ENCODE results near the gene ARHGAP22. TPM values are rescaled to one million over a fixed set of nuclear protein-coding genes. Genes with fewer than 3 reads are reported as not detected.

Gene ARHGAP22
- total RNA-seq, 2 experiments from 2014 or later, result not detected

DNA sequence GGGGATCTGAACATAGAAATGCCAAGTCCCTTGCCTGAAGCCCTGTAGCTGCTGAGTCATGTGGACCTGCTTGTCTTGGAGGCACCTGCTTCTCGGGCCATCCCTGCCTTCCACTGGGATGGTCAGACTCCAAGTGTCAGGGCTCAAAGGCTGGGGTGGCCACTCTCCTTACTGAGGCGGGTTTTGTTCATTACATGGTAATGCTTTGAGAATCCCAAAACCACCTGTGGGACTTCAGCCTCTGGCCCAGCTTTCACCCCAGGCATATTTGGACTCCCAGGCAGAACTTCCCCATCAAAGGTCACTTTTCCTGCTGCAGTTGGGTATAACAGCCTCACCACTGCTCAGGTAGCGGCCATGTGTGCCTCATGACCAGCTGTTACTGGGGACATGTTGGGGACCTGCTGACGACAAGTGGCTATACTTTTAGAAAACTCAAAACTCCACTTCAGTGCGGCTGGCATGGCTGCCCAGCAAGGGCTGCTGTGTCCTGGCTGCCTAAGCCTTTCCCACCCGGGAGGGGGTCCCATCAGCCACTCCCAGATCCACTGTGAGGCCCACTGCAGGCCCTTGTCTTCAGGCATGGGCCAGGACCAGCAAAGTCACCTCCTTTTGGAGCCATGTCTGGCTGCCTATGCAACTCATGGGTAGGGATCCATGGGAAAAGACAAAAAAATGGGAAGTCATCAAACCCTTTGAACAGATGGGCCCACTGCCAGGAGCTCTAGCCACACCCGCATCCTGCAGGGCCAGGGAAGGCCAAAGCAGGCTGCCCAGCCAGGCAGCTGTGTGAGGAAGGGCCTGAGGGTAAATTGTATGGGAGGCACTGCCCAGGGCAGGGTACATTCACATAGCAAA is 96.7 kb downstream of the ARHGAP22 start:
- no peaks in the 10 kb centered on the region for H3K27me3 ChIP-seq (ENCODE audit: control insufficient read depth in 1 of 2, insufficient read depth in 2 of 2, low read length in 2 of 2)
- H3K27ac ChIP-seq (ENCODE audit: low read depth in 1 of 2, low read length in 2 of 2), result no peak overlapping the region
- Mint-ChIP-seq H3K27me3 (no peaks in the 10 kb centered on the region), H3K27ac (no peak overlapping the region), H3K36me3 (ENCODE audit: low read depth) (no peaks in the 10 kb centered on the region), H3K9me3 (no peaks in the 10 kb centered on the region), H3K4me3 (no peak overlapping the region), H3K4me1 (ENCODE audit: low read depth) (no peaks in the 10 kb centered on the region)
- intact Hi-C loops (cut with DNase I, micrococcal nuclease), result loop anchor here in 1 of 2 experiments (5.0 kb wide), 1 partner anchor 146 kb away; no protein-coding TSS in a partner anchor
- H3K4me1 ChIP-seq (ENCODE audit: insufficient read depth, low read length), result peaks cover 4% of the 10 kb centered on the region
- ChIA-PET CTCF (no interaction called here), POLR2A (no interaction called here)
- TF ChIP-seq, protein P1, sequence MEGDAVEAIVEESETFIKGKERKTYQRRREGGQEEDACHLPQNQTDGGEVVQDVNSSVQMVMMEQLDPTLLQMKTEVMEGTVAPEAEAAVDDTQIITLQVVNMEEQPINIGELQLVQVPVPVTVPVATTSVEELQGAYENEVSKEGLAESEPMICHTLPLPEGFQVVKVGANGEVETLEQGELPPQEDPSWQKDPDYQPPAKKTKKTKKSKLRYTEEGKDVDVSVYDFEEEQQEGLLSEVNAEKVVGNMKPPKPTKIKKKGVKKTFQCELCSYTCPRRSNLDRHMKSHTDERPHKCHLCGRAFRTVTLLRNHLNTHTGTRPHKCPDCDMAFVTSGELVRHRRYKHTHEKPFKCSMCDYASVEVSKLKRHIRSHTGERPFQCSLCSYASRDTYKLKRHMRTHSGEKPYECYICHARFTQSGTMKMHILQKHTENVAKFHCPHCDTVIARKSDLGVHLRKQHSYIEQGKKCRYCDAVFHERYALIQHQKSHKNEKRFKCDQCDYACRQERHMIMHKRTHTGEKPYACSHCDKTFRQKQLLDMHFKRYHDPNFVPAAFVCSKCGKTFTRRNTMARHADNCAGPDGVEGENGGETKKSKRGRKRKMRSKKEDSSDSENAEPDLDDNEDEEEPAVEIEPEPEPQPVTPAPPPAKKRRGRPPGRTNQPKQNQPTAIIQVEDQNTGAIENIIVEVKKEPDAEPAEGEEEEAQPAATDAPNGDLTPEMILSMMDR (IDR thresholded peaks at IDR 0.05), result no peak
- ATAC-seq (ENCODE audit: poor library complexity) (no peak), DNase-seq (no peak)
- no peaks in the 10 kb centered on the region for H3K36me3 ChIP-seq (ENCODE audit: insufficient read depth, low read length)
- no peak overlapping the region for H3K4me3 ChIP-seq (ENCODE audit: low read length)
- no peaks in the 10 kb centered on the region for H3K9me3 ChIP-seq (ENCODE audit: control insufficient read depth in 1 of 2, insufficient read depth in 1 of 2, low read length in 2 of 2)

- Mint-ChIP-seq H3K4me1 (ENCODE audit: low read depth) (no peaks in the 10 kb centered on the region), H3K4me3 (no peak overlapping the region), H3K27ac (no peak overlapping the region), H3K36me3 (ENCODE audit: low read depth) (no peaks in the 10 kb centered on the region), H3K9me3 (no peaks in the 10 kb centered on the region), H3K27me3 (no peaks in the 10 kb centered on the region)
- no peak for ATAC-seq (ENCODE audit: poor library complexity)
- ChIA-PET CTCF (no interaction called here), POLR2A (no interaction called here)
- no peak for DNase-seq
- Histone ChIP-seq H3K4me1 (ENCODE audit: insufficient read depth, low read length) (peaks cover 4% of the 10 kb centered on the region), H3K27ac (ENCODE audit: low read depth in 1 of 2, low read length in 2 of 2) (no peak overlapping the region), H3K9me3 (ENCODE audit: control insufficient read depth in 1 of 2, insufficient read depth in 1 of 2, low read length in 2 of 2) (no peaks in the 10 kb centered on the region), H3K4me3 (ENCODE audit: low read length) (no peak overlapping the region), H3K36me3 (ENCODE audit: insufficient read depth, low read length) (no peaks in the 10 kb centered on the region), H3K27me3 (ENCODE audit: control insufficient read depth in 1 of 2, insufficient read depth in 2 of 2, low read length in 2 of 2) (no peaks in the 10 kb centered on the region)
- TF ChIP-seq, protein P1 (IDR thresholded peaks at IDR 0.05), result no peak
- intact Hi-C loops (cut with DNase I, micrococcal nuclease), result loop anchor here in 1 of 2 experiments (5.0 kb wide), 1 partner anchor 145 kb away; no protein-coding TSS in a partner anchor
Observed at GRCh38 chr10:48507494-48507893, 97.4 kb downstream of the ARHGAP22 start.

GRCh38 chr10:48506147-48506917 is 98.5 kb downstream of the ARHGAP22 start:
- H3K27me3 Mint-ChIP-seq, result no peaks in the 10 kb centered on the region
- intact Hi-C loops (cut with DNase I, micrococcal nuclease), result loop anchor here in 1 of 2 experiments (5.0 kb wide), 1 partner anchor 144 kb away; no protein-coding TSS in a partner anchor
- no peaks in the 10 kb centered on the region for H3K36me3 ChIP-seq (ENCODE audit: insufficient read depth, low read length)
- H3K36me3 Mint-ChIP-seq (ENCODE audit: low read depth), result no peaks in the 10 kb centered on the region
- ATAC-seq (ENCODE audit: poor library complexity) (no peak), DNase-seq (peak in 1 of 14 experiments; percentile 24)
- ChIA-PET POLR2A (no interaction called here), CTCF (no interaction called here)
- H3K27ac Mint-ChIP-seq, result no peak overlapping the region
- H3K4me1 Mint-ChIP-seq (ENCODE audit: low read depth), result no peaks in the 10 kb centered on the region
- H3K9me3 Mint-ChIP-seq, result no peaks in the 10 kb centered on the region
- no peak overlapping the region for H3K4me3 ChIP-seq (ENCODE audit: low read length)
- H3K4me3 Mint-ChIP-seq, result no peak overlapping the region
- H3K4me1 ChIP-seq (ENCODE audit: insufficient read depth, low read length), result peaks cover 4% of the 10 kb centered on the region
- TF ChIP-seq, protein P1 (IDR thresholded peaks at IDR 0.05), result no peak
- no peaks in the 10 kb centered on the region for H3K27me3 ChIP-seq (ENCODE audit: control insufficient read depth in 1 of 2, insufficient read depth in 2 of 2, low read length in 2 of 2)
- H3K9me3 ChIP-seq (ENCODE audit: control insufficient read depth in 1 of 2, insufficient read depth in 1 of 2, low read length in 2 of 2), result no peaks in the 10 kb centered on the region
- H3K27ac ChIP-seq (ENCODE audit: low read depth in 1 of 2, low read length in 2 of 2), result no peak overlapping the region
